ENCODE measurements around the gene PACRG. TPM values are rescaled to one million over a fixed set of nuclear protein-coding genes. Genes with fewer than 3 reads are reported as not detected.

The PACRG gene
- total RNA-seq, 1 donor from 2014 or later, result 1.1 TPM

GRCh38 chr6:163341224-163342061 lies 613.7 kb downstream of the PACRG start:
- H3K27ac Mint-ChIP-seq (ENCODE audit: unreplicated experiment), result no peak overlapping the region
- no peaks in the 10 kb centered on the region for H3K27me3 Mint-ChIP-seq (ENCODE audit: low read depth)
- no peaks in the 10 kb centered on the region for H3K36me3 Mint-ChIP-seq (ENCODE audit: low read depth)
- no peak for TF ChIP-seq CTCF (IDR thresholded peaks at IDR 0.05)
- DNase-seq (ENCODE audit: low spot score), result no peak
- peaks cover 27% of the 10 kb centered on the region for H3K4me1 Mint-ChIP-seq (ENCODE audit: low read depth)
- H3K9me3 Mint-ChIP-seq (ENCODE audit: low read depth), result no peaks in the 10 kb centered on the region
- no peak overlapping the region for H3K4me3 Mint-ChIP-seq (ENCODE audit: unreplicated experiment)

DNA sequence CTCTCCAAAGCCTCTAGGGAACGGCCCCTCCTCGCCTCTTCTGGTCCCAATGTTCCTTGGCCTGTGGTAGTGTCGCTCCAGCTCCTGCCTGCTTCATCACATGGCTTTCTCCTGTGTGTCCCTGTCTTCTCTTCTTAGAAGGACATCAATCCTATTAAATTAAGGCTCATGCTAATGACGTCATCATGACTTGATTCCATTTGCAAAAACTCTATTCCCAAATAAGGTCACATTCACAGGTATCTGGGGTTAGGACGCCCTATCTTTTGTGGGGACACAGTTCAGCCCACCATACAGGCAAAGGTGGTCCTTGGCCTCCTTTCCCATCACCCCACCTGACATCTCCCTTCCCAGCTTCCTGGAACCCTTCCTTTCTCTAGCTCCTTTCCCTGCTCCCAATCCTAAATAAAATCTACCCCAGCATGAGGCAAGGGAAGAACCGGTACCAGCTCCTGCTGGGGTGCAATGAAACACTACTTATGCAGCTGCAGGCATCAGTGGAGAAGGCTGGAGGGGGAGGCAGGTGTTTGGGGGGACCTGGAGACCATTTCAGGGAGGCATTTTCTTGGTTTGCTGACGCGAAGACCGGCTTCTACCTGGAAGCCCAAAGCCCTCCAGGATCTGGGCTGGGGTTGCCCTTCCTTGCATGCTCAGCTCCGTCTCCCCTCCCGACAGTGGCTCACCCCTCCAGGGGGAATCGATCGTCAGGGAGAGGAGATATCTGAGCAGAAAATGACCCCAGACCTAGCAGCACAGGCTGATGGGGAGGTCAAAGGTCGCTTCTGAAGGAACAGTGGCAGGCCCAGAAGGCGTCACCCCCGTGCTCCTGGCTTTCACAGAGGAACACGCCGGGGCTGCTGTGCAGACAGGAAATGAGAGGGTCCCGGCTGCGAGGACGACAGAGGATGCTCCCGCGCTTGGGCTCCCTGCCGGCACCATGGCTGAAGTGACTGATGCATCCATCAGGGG lies 615.1 kb downstream of the PACRG start:
- DNase-seq (ENCODE audit: low spot score), result no peak
- no peak for TF ChIP-seq CTCF (IDR thresholded peaks at IDR 0.05)
- Mint-ChIP-seq H3K27me3 (ENCODE audit: low read depth) (no peaks in the 10 kb centered on the region), H3K36me3 (ENCODE audit: low read depth) (no peaks in the 10 kb centered on the region), H3K9me3 (ENCODE audit: low read depth) (no peaks in the 10 kb centered on the region), H3K27ac (ENCODE audit: unreplicated experiment) (no peak overlapping the region), H3K4me1 (ENCODE audit: low read depth) (peaks cover 24% of the 10 kb centered on the region), H3K4me3 (ENCODE audit: unreplicated experiment) (no peak overlapping the region)

GRCh38 chr6:163343609-163344008 lies 615.8 kb downstream of the PACRG start:
- Mint-ChIP-seq H3K4me1 (ENCODE audit: low read depth) (peaks cover 20% of the 10 kb centered on the region), H3K27ac (ENCODE audit: unreplicated experiment) (no peak overlapping the region), H3K9me3 (ENCODE audit: low read depth) (no peaks in the 10 kb centered on the region), H3K4me3 (ENCODE audit: unreplicated experiment) (no peak overlapping the region), H3K27me3 (ENCODE audit: low read depth) (no peaks in the 10 kb centered on the region), H3K36me3 (ENCODE audit: low read depth) (no peaks in the 10 kb centered on the region)
- no peak for TF ChIP-seq CTCF (IDR thresholded peaks at IDR 0.05)
- DNase-seq (ENCODE audit: low spot score), result no peak

DNA sequence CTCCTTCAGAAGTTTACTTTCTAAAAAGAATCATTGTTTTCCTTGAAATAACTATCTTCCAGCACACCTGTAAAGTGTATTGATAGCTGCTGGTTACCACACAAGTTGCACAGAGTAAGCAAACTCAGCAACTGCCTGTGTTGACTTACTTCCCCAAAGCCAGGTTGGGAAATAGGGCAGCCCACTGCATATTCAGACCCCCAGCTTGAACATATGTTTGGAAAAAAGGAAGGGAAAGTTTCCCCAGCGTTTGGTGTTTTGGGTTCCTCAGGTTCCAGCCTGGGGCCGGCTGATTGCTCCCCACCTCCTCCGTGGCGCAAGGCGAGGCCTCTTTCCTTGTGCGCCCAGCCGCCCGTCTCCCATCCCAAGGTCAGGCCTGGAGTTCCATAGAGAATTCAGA lies 616.6 kb downstream of the PACRG start:
- no peak for TF ChIP-seq CTCF (IDR thresholded peaks at IDR 0.05)
- Mint-ChIP-seq H3K27me3 (ENCODE audit: low read depth) (no peaks in the 10 kb centered on the region), H3K4me3 (ENCODE audit: unreplicated experiment) (no peak overlapping the region), H3K4me1 (ENCODE audit: low read depth) (peaks cover 12% of the 10 kb centered on the region), H3K27ac (ENCODE audit: unreplicated experiment) (no peak overlapping the region), H3K9me3 (ENCODE audit: low read depth) (no peaks in the 10 kb centered on the region), H3K36me3 (ENCODE audit: low read depth) (no peaks in the 10 kb centered on the region)
- no peak for DNase-seq (ENCODE audit: low spot score)

DNA sequence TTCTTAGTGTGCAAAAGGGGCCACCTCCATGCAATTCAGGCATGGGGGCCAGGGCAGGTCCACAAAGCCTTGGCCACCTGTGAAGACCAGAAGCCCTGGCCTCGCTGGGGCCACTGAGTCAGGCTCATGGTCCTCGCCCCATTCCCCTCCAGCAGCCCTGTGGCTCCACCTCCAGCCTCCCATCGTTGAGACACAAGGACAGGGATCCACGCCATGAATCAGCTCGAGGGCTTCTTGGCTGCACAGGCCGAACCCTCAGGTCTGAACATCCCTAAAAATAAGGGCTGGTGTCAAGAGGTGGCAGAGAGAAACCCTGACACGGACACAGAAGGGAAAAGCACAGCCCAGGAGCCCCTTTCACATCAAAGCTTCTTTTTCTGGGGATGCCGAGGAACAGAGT lies 618.2 kb downstream of the PACRG start:
- H3K4me1 Mint-ChIP-seq (ENCODE audit: low read depth), result peaks cover 1% of the 10 kb centered on the region
- no peaks in the 10 kb centered on the region for H3K27me3 Mint-ChIP-seq (ENCODE audit: low read depth)
- H3K27ac Mint-ChIP-seq (ENCODE audit: unreplicated experiment), result no peak overlapping the region
- H3K36me3 Mint-ChIP-seq (ENCODE audit: low read depth), result no peaks in the 10 kb centered on the region
- no peaks in the 10 kb centered on the region for H3K9me3 Mint-ChIP-seq (ENCODE audit: low read depth)
- H3K4me3 Mint-ChIP-seq (ENCODE audit: unreplicated experiment), result no peak overlapping the region
- TF ChIP-seq CTCF (IDR thresholded peaks at IDR 0.05), result no peak
- DNase-seq (ENCODE audit: low spot score), result no peak
